Measurements from ENCODE around the gene PRR33.
"Not testable (repeated sequence)": the region's sequence is repeated elsewhere in the genome, so short reads cannot be mapped to it uniquely, and the experiment has no call there.

PRR33 gene

DNA sequence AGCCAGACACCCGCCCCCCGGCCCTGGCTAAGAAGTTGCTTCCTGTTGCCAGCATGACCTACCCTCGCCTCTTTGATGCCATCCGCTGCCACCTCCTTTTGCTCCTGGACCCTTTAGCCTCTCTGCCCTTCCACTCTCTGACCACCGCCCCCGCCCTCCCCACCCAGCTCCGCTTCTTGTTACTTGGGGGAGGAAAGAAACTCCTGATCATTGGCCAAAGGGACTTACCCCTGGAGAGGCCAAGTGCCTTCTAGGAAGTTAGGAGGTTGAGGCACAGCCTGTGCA lies at the start of gene PRR33:
PRR33 (minus strand) TSS at position 65 of the 285 bp plus-strand sequence. CDS start 1,311 bp downstream, outside the sequence.
- DNase-seq, result no peak

DNA sequence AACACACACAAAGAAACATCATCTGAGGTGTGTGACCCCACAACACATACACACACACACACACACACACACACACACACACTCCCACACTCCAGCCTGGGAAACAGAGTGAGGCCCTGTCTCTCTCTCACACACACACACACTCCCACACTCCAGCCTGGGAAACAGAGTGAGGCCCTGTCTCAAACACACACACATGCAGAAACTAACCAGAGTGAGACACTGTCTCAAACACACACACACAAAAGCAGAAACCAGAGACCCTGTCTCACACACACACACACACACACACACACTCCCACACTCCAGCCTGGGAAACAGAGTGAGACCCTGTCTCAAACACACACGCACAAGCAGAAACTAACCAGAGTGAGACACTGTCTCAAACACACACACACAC lies 48.1 kb upstream of the PRR33 start:
- DNase-seq, result not testable (repeated sequence)

- no peak for DNase-seq
Observed at GRCh38 chr11:1939006-1939625, 47.4 kb upstream of the PRR33 start.

GRCh38 chr11:1938343-1939005 lies 46.8 kb upstream of the PRR33 start:
- DNase-seq, result no peak

DNA sequence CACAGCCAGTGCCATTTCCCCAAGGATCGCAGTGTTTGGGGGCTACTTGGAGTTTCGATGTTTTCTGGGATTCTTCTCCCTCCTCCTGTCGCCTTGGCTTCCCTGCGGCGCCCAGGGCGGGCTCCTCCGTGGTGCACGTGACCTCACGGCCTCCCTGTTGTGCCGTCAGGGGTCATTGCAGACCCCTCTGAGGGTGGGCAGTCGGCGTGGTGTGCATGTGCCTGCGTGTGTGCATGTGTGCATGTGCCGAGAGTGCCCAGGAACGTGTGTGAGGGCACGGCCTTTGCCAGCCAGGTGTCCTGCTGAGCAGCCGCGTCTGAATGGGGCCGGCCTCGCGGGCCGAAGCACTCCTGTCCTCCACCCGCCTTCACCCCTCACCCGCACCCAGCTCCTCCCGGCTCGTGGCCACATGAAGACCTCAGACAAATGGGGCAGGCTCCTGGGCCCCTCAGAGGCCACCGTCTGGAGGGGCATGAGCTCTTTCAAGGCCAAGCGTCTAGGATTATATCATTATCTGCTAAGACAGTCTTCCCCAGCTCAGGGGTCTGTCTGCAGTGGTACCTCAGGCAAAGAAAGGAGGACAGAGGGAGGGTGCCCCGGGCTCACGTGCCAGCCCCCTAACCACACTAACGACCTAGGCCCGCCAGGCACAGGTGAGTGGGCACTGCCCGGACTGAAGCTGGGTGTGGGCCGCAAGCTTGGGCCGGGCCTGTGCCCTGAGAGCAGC lies 46.1 kb upstream of the PRR33 start:
- no peak for DNase-seq

- DNase-seq, result no peak
Observed at GRCh38 chr11:1936781-1937615, 45.3 kb upstream of the PRR33 start.

- no peak for DNase-seq
Observed at GRCh38 chr11:1936072-1936780, 44.5 kb upstream of the PRR33 start.

DNA sequence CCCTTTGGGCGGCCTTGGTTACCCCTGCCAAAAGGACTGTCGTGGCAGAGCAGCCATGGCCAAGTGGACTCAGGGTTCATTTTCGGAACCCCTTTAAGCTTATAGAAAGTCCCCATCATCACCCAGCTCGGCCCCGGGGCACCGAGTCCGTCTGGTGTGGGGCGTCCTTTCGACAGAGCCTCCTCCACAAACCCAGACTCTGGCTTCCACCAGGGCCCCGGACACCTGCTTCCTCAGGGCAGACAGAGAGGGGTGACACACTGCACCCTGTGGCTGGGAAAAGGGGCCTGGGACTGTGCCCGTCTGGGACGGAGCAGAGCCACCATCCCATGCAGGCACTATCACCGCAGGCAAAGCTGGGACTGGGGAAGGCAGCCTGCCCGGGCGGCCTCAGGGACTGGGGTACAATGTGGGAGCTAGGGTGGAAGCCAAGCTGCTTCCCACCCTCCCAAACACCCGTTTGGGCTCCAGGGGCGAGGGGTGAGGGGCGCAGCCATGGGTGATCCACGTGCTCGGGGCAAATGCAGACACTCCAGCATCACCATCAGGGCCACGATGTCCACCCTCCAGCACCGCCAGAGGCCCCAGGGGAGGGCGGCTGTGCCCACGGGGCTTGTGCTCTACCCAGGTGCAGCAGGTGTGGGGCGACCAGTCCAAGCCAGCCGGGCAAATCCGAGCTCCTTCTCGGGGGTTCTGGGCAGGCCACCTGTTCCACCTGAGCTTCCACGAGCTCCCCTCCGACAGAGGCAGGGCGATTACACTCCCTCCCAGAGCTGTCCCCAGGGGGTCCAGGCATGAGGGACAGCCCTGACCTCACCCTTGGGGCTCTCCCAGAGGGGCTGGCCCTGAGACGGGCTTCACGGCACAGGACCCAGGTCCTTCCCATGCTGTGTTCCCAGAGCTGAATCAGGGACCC lies 43.7 kb upstream of the PRR33 start:
- no peak for DNase-seq

DNA sequence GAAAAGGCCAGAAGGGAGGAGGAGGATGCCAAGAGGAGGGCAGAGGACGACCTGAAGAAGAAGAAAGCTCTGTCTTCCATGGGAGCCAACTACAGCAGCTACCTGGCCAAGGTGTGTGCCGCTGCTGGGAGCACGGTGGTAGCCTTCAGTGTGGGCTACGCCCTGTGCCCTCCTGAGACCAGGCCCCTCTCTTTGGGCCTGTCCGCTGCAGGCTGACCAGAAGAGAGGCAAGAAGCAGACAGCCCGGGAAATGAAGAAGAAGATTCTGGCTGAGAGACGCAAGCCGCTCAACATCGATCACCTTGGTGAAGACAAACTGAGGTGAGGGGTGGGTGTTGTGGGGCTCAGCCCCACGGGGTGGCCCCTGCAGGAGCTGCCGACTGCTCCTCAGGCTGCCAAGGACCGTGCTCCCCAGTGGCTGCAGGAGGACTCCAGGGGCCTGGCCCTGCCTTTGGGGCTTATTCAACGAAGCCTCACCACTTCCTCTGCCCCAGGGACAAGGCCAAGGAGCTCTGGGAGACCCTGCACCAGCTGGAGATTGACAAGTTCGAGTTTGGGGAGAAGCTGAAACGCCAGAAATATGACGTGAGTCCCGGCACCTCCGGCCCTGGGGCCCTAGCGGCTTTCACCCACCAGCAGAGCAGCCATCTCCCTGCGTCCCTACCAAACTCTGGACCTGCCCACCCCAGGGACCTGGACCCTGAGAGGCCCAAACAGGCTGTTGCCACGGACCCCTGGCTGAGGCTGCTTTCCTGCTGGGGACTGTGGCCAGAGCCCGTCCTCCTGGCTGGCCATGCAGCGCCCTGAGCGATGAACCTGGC lies 42.9 kb upstream of the PRR33 start:
- DNase-seq, result no peak

DNA sequence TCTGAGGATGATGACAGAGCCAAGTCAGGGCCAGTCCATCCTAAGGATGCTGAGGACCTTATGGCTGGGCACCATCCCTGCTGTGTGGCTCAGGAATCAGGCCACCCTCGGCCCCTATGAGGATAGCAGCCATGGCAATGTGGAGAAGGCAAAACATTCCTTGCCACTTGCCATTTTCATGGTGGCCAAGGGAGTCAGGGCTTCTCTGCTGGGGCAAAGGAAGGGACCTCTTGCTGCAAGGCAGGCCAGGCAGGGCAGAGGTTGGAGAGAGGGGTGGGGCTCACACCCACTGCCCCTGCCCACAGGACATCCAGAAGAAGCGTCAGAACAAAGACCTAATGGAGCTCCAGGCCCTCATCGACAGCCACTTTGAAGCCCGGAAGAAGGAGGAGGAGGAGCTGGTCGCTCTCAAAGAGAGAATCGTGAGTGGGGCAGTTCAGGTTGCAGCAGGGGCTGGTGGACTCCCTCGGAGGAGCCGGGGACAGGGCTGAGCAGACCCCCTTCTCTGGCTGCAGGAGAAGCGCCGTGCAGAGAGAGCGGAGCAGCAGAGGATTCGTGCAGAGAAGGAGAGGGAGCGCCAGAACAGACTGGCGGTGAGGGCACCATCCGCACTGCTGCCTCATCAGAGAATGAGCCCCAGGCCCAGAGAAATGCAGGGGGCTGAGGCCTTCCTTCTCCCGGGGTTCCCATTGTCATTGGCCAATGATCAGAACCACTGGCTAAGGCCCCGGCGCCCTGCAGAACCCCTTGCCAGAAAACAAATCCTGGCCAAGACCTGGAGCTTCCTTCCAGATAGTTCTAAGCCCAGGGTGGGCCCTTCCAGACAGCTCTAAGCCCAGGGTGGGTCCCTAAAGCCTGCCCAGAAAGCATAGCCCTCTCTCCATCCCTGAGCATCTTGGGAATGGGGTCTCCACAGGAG lies 42.0 kb upstream of the PRR33 start:
- DNase-seq, result no peak

DNA sequence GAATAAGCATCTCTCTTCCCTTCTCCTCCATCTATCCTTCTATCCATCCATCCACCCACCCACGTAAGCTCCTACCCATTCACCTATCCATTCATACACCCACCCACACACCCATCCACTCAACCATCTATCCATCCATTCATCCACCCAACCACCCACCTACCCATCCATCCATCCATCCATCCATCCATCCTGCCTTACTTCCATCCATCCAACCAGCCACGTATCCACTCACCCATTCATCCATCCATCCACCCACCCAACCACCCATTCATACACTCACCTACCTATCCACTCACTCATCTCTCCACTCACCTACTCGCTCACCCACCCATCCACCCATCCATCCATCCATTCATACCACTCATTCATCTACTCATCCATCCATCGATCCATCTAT lies 41.0 kb upstream of the PRR33 start:
- no peak for DNase-seq

GRCh38 chr11:1932105-1932480 lies 40.4 kb upstream of the PRR33 start:
- no peak for DNase-seq

GRCh38 chr11:1931341-1932104 lies 39.8 kb upstream of the PRR33 start:
- DNase-seq, result no peak

DNA sequence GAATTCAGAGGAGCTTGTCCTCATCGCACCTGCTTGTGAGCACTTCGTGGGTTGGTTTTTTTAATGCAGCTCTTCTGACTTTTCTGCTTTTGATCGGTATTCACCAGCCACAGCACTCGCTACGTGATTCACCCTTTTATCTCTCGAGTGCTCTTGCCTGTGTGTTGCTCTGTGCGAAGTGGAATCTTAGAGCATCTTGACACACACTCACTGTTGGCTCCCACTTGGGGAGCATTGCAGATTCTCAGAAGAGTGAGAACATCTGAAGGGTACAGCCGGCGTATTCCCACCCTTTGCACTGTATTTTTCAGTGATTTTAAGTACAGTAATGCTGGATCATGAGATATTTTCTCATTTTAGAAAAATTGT lies 38.8 kb upstream of the PRR33 start:
- DNase-seq, result no peak

DNA sequence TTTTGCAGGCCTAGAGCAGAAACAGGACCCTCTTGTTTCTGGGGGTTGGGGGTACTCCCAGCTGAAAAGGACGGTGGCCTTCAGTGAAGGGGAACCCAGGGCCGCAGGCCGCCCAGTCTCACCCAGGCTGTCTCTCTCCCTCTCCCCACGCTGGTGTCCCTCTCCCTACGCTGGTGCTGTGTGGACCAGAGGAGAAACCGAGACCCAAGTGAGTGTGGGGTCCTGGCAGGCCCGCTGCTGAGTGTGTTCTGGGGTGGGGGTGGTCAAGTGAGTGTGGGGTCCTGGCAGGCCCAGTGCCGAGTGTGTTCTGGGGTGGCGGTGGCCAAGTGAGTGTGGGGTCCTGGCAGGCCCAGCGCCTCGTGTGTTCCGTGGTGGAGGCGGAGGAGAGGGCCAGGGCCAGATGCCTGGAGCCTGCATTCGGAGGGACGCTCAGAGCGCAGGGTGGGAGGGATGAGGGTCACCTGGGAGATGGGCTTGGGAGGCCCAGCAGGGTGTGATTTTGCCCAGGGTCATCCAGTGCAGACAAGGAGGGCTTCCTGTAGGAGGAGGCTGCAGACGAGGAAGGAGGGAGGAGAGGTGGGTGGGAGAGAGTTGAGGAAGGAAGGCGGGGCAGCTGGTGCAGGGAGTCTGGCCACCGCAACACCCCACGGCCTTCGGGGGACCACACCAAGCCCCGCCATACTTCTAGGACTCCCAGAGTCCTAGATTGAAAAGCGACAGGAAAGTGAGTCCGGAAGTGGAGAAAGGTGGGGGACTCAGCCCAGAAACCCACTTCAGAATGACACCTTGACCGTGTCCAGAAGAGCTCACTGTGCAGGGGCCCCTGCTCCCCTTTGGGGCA lies 38.1 kb upstream of the PRR33 start:
- DNase-seq, result no peak

DNA sequence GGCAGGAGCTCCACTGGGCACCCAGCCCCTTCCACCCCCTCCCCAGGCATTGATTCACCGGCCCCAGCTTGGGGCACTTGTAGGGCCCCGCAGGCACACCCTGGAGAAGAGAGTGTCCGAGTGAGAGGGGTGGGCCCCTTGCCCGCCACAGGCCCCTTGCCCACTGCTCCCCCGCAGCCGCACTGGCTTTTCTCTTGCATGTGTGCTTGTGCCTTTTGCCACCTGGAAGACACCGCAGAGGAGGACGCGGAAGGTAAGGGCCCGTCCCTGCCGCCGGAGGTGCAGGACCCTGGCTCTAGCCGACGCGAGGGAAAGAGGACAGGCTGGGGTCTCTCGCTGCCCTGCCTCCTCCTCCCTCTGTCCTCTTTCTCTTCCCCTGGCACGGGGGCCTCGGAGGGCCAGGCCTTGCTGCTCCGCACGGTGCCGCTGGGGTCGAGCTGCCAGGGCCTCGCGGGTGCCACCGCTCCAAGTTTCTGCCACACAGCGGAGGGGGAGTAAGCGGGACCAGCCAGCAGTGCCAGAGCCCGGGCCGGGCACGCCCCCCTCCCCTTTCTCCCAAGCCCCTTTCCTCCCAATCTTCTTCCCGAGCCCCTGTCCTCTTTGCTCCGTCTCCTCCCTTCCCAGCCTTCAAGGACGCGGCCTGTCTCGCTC lies 37.3 kb upstream of the PRR33 start:
- no peak for DNase-seq

DNA sequence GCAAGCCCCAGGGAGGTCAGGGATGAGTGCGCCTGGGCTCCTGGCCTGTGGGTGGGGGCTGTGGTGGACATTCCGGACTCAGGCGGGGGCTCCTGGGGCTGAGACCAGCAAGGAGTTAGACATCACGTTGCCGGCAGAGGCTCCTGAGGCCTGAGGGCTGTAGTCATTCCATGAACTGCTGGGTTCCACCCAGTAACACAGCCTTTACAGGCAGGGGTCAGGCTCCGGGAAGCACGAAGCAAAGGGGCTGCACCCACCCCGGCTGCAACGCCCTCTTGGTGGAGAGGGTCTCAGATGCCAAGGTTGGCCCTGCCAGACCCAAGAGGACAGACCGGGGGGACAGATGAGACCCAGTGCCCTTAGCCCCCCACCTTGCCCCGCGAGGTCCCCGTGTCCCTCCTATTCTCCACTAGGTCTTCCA lies 36.8 kb upstream of the PRR33 start:
- DNase-seq, result no peak

All from NCI-H1417 treated with DMSO at 0.1 percent for 48 hours (cell line).